Right lobe of liver (tissue), 6 donors: ENCODE results near the gene SFTPA1. TPM values are rescaled to one million over a fixed set of nuclear protein-coding genes. Genes with fewer than 3 reads are reported as not detected.
"Not testable (repeated sequence)": the region's sequence is repeated elsewhere in the genome, so short reads cannot be mapped to it uniquely, and the experiment has no call there.

Experiments
- ATAC-seq, 4 donors: fragments of 200-7000 bp; cut with Tn5 transposase; one replicate each; pipeline ENCODE4 v1.9.1; 2020; ENCODE audit warnings: mild to moderate bottlenecking in 4 of 4, moderate library complexity in 4 of 4
- DNase-seq, 3 donors: peaks; one replicate each; pipeline ENCODE4 v3.0.0-alpha.2; 2020
- H3K27ac ChIP-seq, 3 donors: fragments of 200-600 bp; one replicate each; pipeline ENCODE4 v1.8.0; 2022
- H3K27me3 ChIP-seq, 2 donors: fragments of 200-600 bp; one replicate each; pipeline ENCODE4 v1.8.0; 2022
- H3K36me3 ChIP-seq, 4 donors: fragments of 200-600 bp; sonication (generic) in 1 of 4; one replicate each; pipeline versions ENCODE4 v1.5.1 to v1.8.0; 2017 to 2022; ENCODE audit warnings: control low read depth in 1 of 4
- H3K4me1 ChIP-seq, 4 donors: fragments of 200-600 bp; sonication (generic) in 1 of 4; one replicate each; pipeline versions ENCODE4 v1.5.1 to v1.8.0; 2017 to 2022; ENCODE audit warnings: control low read depth in 1 of 4
- H3K4me3 ChIP-seq, 3 donors: fragments of 200-600 bp; one replicate each; pipeline ENCODE4 v1.8.0; 2022
- H3K9me3 ChIP-seq, 4 donors: fragments of 200-600 bp; sonication (generic) in 1 of 4; one replicate each; pipeline versions ENCODE4 v1.5.1 to v1.8.0; 2017 to 2022; ENCODE audit warnings: control low read depth in 1 of 4
- CTCF ChIP-seq, 4 donors: fragments of 200-600 bp in 3 of 4; fragments of 450-650 bp in 1 of 4; IDR thresholded peaks; one replicate each; pipeline versions ENCODE4 v1.5.1 to v1.8.0; 2016 to 2022; ENCODE audit warnings: antibody characterized with exemption in 4 of 4, mild to moderate bottlenecking in 2 of 4
- POLR2A ChIP-seq: fragments of 450-650 bp; IDR thresholded peaks from one replicate; pipeline ENCODE4 v1.6.1; 2017; ENCODE audit warnings: antibody characterized with exemption, mild to moderate bottlenecking
- WGBS: methylation state at CpG from one replicate; pipeline ENCODE4 v1.1.6; 2018; ENCODE audit warnings: low coverage, low lambda C conversion rate; ENCODE audit not compliant: insufficient coverage; ENCODE audit errors: missing lambda C conversion rate; 5-methylcytosine and 5-hydroxymethylcytosine counted together
- intact Hi-C, 2 donors: fragments of 100-400 bp; cut with DNase I; formaldehyde crosslinking; loops; one replicate each; pipeline versions ENCODE4 v1.11.2 to v1.14.1; 2022
- total RNA-seq, 6 experiments: library from RNA; depleted of rRNA in 2 of 6; stranded (reverse); fragments of >200 nt in 2 of 6; fragmentation: NEBNext Ultra II Directional in 3 of 6; extraction: Animal tissue kit (Norgen Biotek cat#: 25700) in 3 of 6; gene quantifications; one replicate each; pipeline versions ENCODE4 v1.1.0 to v1.2.4, GENCODE V29; 2016 to 2023
- donor health status: DM: no; HTN: yes; CAD: no.
- donor health status: DM: no; HTN: no; CAD: no.
- donor health status: DM: no; HTN: no; CAD: no.
- donor health status: DM: no; HTN: yes; CAD: no.
- donor health status: DM: no; HTN: yes; CAD: no.

SFTPA1 gene
- total RNA-seq, 6 experiments from 2014 or later, result 0.12 to 0.40 (median 0.35) TPM; not detected in 3

- H3K36me3 ChIP-seq, result no peaks in the 10 kb centered on the region
- intact Hi-C loops, result no loop called here
- no peak for ATAC-seq
- peaks cover 0 to 21% (median 6%) of the 10 kb centered on the region in 4 donors for H3K4me1 ChIP-seq
- H3K27me3 ChIP-seq, result no peaks in the 10 kb centered on the region
- H3K4me3 ChIP-seq, result no peak overlapping the region
- TF ChIP-seq CTCF (IDR thresholded peaks at IDR 0.05) (no peak), POLR2A (no peak)
- WGBS, result 85% methylated on average over 1 of the region's 2 CpGs
- DNase-seq, result no peak
- H3K9me3 ChIP-seq, result no peaks in the 10 kb centered on the region
- no peak overlapping the region for H3K27ac ChIP-seq
Observed at GRCh38 chr10:79627075-79627474, 16.3 kb downstream of the SFTPA1 start.

DNA sequence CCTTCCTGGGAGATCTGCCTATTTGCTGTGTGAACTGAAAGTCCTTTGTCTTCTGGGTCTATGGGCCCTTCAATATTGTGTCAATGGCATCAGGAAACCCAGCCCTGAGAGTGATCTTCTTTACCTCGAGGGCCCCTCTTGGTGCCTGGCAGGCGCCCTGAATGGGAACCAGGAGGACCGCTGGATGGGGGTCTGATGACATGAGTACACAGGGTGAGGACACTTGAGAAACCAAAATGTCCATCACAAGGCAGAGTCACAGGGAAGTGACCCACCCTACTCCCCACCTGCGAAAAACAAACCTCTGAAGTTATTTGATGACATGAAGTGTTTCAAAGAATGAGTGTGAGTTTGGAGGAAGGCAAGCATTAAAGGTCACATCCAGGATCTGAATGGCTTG lies 17.3 kb downstream of the SFTPA1 start:
- no peak for TF ChIP-seq POLR2A
- no peak for TF ChIP-seq CTCF (IDR thresholded peaks at IDR 0.05)
- Histone ChIP-seq H3K36me3 (no peaks in the 10 kb centered on the region), H3K4me3 (no peak overlapping the region), H3K27me3 (no peaks in the 10 kb centered on the region), H3K9me3 (no peaks in the 10 kb centered on the region), H3K4me1 (peaks cover 0 to 21% (median 6%) of the 10 kb centered on the region in 4 donors), H3K27ac (no peak overlapping the region)
- intact Hi-C loops, result no loop called here
- DNase-seq (no peak), ATAC-seq (no peak)
- 96% methylated on average over 3 of the region's 4 CpGs for WGBS

DNA sequence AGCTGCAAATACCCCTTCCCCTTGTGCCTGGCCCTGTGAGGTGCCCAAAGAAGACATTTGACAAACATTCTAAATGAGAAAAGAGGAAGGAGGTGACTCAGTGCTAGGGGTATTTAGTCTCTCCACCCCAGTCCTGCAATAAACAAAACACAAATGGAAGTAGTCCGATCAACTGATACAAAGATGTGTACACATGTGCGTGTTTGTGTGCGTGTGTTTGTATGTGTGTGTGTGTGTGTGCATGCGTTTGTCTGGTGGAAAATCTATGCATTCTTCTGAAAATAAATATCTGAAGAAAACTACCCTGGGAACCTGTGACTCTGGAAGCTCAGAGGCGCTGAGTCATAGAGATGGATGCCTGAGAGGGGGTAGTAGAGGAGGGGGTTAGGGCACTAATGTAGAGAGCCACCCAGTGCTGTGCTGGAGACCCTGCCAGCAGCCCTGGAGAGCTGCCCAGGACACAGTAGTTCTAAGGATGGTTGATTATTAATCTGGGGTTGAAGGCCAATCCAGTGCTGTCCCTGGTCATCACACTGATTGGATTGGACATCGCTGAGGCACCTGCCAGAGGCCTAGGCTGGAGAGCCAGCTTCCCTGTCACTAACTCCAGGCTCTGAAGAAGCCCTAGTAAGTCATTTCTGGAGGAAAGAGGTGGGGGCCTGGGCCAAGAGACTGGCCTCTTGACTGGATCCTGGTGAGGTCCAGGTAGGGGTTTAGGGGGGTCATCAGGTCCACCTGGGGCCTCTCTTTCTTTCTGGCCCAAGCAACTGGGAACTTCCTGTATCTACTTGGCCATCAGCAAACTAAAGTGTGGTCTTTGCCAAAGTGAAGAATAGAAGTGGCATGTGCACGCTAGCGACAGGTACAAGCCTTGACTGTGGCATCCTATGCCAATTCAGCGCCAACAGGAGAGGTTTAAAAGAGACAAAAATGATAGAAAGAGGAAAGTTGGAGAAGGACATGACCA lies 18.5 kb downstream of the SFTPA1 start:
- peak; percentile 98 to 99 (median 98) for ATAC-seq
- DNase-seq, result peak; percentile 78 to 87 (median 83)

GRCh38 chr10:79629955-79630327 lies 19.2 kb downstream of the SFTPA1 start:
- Histone ChIP-seq H3K4me1 (peaks cover 0 to 21% (median 6%) of the 10 kb centered on the region in 4 donors), H3K9me3 (no peaks in the 10 kb centered on the region), H3K27ac (peak overlapping the region in 2 of 3 donors; percentile 66 to 67), H3K4me3 (no peak overlapping the region), H3K27me3 (no peaks in the 10 kb centered on the region), H3K36me3 (no peaks in the 10 kb centered on the region)
- intact Hi-C loops, result no loop called here
- no peak for ATAC-seq
- DNase-seq, result no peak
- TF ChIP-seq CTCF (IDR thresholded peaks at IDR 0.05) (no peak), POLR2A (no peak)
- 81% methylated on average over 4 of the region's 5 CpGs for WGBS

More for the DNA sequence above, 18.5 kb downstream of the SFTPA1 start:
- WGBS, result 23% methylated on average over 8 of the region's 9 CpGs
- peaks cover 0 to 21% (median 6%) of the 10 kb centered on the region in 4 donors for H3K4me1 ChIP-seq
- H3K9me3 ChIP-seq, result no peaks in the 10 kb centered on the region
- H3K27ac ChIP-seq, result peak overlapping the region; percentile 59 to 67 (median 66)
- TF ChIP-seq POLR2A (no peak), CTCF (IDR thresholded peaks at IDR 0.05) (no peak)
- intact Hi-C loops, result no loop called here
- no peaks in the 10 kb centered on the region for H3K36me3 ChIP-seq
- H3K4me3 ChIP-seq, result no peak overlapping the region
- no peaks in the 10 kb centered on the region for H3K27me3 ChIP-seq

DNA sequence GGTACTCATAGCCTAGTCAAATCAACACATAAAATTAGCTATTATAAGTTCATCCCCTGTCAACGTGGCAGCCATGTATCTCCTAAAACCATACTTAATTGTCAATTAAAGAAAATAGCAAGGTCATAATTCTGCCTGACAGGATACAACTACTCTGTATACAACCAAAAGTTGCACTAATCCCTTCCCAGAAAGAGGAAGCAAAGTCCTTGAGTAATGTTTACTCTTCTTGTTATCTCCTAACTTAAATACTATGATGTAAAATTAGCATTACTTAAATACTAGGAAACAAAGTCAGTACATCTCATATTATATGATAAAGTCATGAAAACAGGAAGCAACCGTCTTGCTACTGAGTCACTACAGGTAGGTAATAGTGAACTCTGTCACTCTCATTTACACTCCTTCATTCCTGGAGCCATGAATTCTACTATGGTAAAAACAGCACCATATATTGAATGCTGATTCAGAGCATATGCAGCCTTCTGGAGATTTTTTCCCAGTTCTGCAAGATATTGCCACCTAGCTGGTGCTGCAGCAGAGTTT lies 26.0 kb downstream of the SFTPA1 start:
- H3K4me3 ChIP-seq, DNase-seq, intact Hi-C loops, H3K4me1 ChIP-seq, H3K36me3 ChIP-seq, H3K27ac ChIP-seq, H3K9me3 ChIP-seq, H3K27me3 ChIP-seq: not testable (repeated sequence)
- WGBS, result 53% methylated on average over 2 of the region's 2 CpGs
- ATAC-seq, result peak in 3 of 4 donors; percentile 21 to 67 (median 64)
